ENCODE data around the gene DOCK9.

DNA sequence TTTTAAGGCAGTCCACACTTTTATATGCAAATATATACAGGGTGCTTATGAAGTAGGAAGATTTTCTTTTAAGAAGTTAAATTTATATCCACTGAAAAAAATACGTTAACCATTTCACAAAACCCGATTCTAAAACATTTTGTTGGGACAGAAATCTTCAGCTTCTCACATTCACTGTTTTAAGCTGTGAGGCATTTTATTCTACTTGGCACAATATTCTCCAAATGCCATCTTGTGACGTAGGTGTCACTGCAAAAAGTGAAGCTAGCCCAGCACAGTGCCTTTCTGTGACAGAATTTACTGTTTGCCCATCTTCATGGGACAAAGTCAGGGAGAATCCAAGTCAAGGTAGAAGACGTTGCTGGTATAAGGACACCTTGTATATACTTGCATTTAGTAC lies 130.9 kb downstream of the DOCK9 start:
- TF ChIP-seq, protein P1, sequence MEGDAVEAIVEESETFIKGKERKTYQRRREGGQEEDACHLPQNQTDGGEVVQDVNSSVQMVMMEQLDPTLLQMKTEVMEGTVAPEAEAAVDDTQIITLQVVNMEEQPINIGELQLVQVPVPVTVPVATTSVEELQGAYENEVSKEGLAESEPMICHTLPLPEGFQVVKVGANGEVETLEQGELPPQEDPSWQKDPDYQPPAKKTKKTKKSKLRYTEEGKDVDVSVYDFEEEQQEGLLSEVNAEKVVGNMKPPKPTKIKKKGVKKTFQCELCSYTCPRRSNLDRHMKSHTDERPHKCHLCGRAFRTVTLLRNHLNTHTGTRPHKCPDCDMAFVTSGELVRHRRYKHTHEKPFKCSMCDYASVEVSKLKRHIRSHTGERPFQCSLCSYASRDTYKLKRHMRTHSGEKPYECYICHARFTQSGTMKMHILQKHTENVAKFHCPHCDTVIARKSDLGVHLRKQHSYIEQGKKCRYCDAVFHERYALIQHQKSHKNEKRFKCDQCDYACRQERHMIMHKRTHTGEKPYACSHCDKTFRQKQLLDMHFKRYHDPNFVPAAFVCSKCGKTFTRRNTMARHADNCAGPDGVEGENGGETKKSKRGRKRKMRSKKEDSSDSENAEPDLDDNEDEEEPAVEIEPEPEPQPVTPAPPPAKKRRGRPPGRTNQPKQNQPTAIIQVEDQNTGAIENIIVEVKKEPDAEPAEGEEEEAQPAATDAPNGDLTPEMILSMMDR (IDR thresholded peaks at IDR 0.05): no peak
- TF ChIP-seq ZNF416 (CRISPR knock-in tag; IDR thresholded peaks at IDR 0.05): no peak

All from WTC11 (cell line).